H1 (cell line): ENCODE measurements around the gene NAMPT. TPM values are rescaled to one million over a fixed set of nuclear protein-coding genes. Genes with fewer than 3 reads are reported as not detected.

Experiments
- CTCF ChIA-PET: fragments of 300-600 bp; sonication (Branson Sonifier 250); formaldehyde crosslinking; loops from one replicate; lab custom pipeline; 2021; ENCODE audit not compliant: partially characterized antibody; lab: Charles Lee
- POLR2A ChIA-PET: fragments of 300-600 bp; sonication (Branson Sonifier 250); formaldehyde crosslinking; loops from one replicate; lab custom pipeline; 2021; ENCODE audit warnings: inconsistent platforms; ENCODE audit not compliant: partially characterized antibody; lab: Charles Lee
- DNase-seq, 2 experiments: peaks; one replicate each; pipeline versions ENCODE4 v3.0.0 to v3.0.0-alpha.2; 2010 to 2022; ENCODE audit warnings: low spot score in 2 of 2, low read depth in 1 of 2, mixed read lengths in 1 of 2
- FAIRE-seq: peaks from 2 replicates; lab custom pipeline; 2011; peaks lifted over from hg19 to GRCh38; lab: Jason Lieb, UNC
- H2AFZ ChIP-seq: 2 replicates; pipeline ENCODE4 v1.8.1; 2012; ENCODE audit warnings: low read length, inconsistent platforms
- H2AK5ac ChIP-seq: 2 replicates; pipeline ENCODE4 v1.6.1; 2013; ENCODE audit warnings: low read depth, low read length
- H2BK120ac ChIP-seq: replicated peaks from 2 replicates; pipeline ENCODE3; 2013; ENCODE audit warnings: low read depth, low read length, inconsistent platforms
- H2BK12ac ChIP-seq: 2 replicates; pipeline ENCODE4 v1.6.1; 2013; ENCODE audit warnings: low read depth, low read length
- H2BK15ac ChIP-seq: 2 replicates; pipeline ENCODE4 v1.6.1; 2013; ENCODE audit warnings: low read length
- H2BK20ac ChIP-seq: 2 replicates; pipeline ENCODE4 v1.6.1; 2013; ENCODE audit warnings: low read length
- H2BK5ac ChIP-seq: 2 replicates; pipeline ENCODE4 v1.6.1; 2013; ENCODE audit warnings: low read depth, low read length
- H3K14ac ChIP-seq: 2 replicates; pipeline ENCODE4 v1.6.1; 2013; ENCODE audit warnings: inconsistent platforms; ENCODE audit not compliant: insufficient read length
- H3K18ac ChIP-seq: 2 replicates; pipeline ENCODE4 v1.6.1; 2013; ENCODE audit warnings: low read length; ENCODE audit errors: extremely low read depth
- H3K23ac ChIP-seq: 2 replicates; pipeline ENCODE4 v1.6.1; 2013; ENCODE audit warnings: inconsistent platforms; ENCODE audit not compliant: insufficient read length
- H3K23me2 ChIP-seq: 2 replicates; pipeline ENCODE4 v1.6.1; 2013; ENCODE audit warnings: low read depth, low read length
- H3K27ac ChIP-seq: 2 replicates; pipeline ENCODE4 v1.6.1; 2011; ENCODE audit warnings: low read depth, low read length, inconsistent platforms
- H3K27me3 ChIP-seq, 4 experiments: replicated peaks in 1 of 4; 1 replicate in 1 of 4; 2 replicates in 3 of 4; pipeline versions ENCODE4 v1.6.1 to v1.8.1; 2011 to 2013; ENCODE audit warnings: low read length in 3 of 4, mild to moderate bottlenecking in 3 of 4, inconsistent platforms in 2 of 4, mixed read lengths in 2 of 4, moderate library complexity in 1 of 4; ENCODE audit not compliant: control insufficient read depth in 3 of 4, insufficient read depth in 3 of 4; ENCODE audit errors: extremely low read depth in 1 of 4
- H3K36me3 ChIP-seq, 4 experiments: 2 replicates each; pipeline versions ENCODE4 v1.6.1 to v1.8.1; 2011 to 2013; ENCODE audit warnings: mild to moderate bottlenecking in 4 of 4, low read length in 3 of 4, moderate library complexity in 2 of 4, control low read depth in 1 of 4, inconsistent platforms in 1 of 4; ENCODE audit not compliant: insufficient read depth in 4 of 4, control insufficient read depth in 2 of 4
- H3K4ac ChIP-seq: replicated peaks from 2 replicates; pipeline ENCODE3; 2013; ENCODE audit warnings: low read length, low read depth, mixed read lengths, inconsistent platforms; ENCODE audit not compliant: insufficient read length
- H3K4me1 ChIP-seq, 4 experiments: replicated peaks in 1 of 4; 1 replicate in 1 of 4; 2 replicates in 3 of 4; pipeline versions ENCODE4 v1.6.1 to v1.8.1; 2011 to 2013; ENCODE audit warnings: low read length in 3 of 4, inconsistent platforms in 2 of 4, mixed read lengths in 1 of 4; ENCODE audit not compliant: insufficient read depth in 4 of 4, control insufficient read depth in 3 of 4
- H3K4me2 ChIP-seq, 2 experiments: 2 replicates each; pipeline versions ENCODE4 v1.6.1 to v1.8.1; 2011 to 2013; ENCODE audit warnings: low read depth in 2 of 2, low read length in 2 of 2, control low read depth in 1 of 2, inconsistent platforms in 1 of 2, mild to moderate bottlenecking in 1 of 2; ENCODE audit not compliant: insufficient read depth in 1 of 2
- H3K4me3 ChIP-seq, 4 experiments: fragments of 200-600, 300-600 bp in 1 of 4; sonication (generic), shearing (Covaris generic), sonication (Bioruptor Twin) in 1 of 4; 2 replicates each; pipeline versions ENCODE4 v1.5.1 to v1.8.1; 2011 to 2016; ENCODE audit warnings: low read length in 4 of 4, low read depth in 3 of 4, control low read depth in 2 of 4, inconsistent platforms in 2 of 4, mild to moderate bottlenecking in 2 of 4, mixed read lengths in 1 of 4, moderate library complexity in 1 of 4; ENCODE audit not compliant: insufficient read depth in 2 of 4; ENCODE audit errors: extremely low read depth in 1 of 4
- H3K56ac ChIP-seq: replicated peaks from 2 replicates; pipeline ENCODE3; 2013; ENCODE audit warnings: low read depth, mild to moderate bottlenecking, mixed read lengths, low read length, inconsistent platforms; ENCODE audit not compliant: insufficient read length
- H3K79me1 ChIP-seq: 2 replicates; pipeline ENCODE4 v1.6.1; 2013; ENCODE audit warnings: low read depth, low read length, control low read depth
- H3K79me2 ChIP-seq, 2 experiments: 2 replicates each; pipeline versions ENCODE4 v1.6.1 to v1.8.1; 2012 to 2013; ENCODE audit warnings: low read length in 2 of 2, mild to moderate bottlenecking in 2 of 2, inconsistent platforms in 1 of 2; ENCODE audit not compliant: insufficient read depth in 2 of 2, control insufficient read depth in 1 of 2
- H3K9ac ChIP-seq, 4 experiments: replicated peaks in 1 of 4; 1 replicate in 1 of 4; 2 replicates in 3 of 4; pipeline versions ENCODE4 v1.6.1 to v1.8.1; 2011 to 2013; ENCODE audit warnings: low read depth in 3 of 4, low read length in 3 of 4, control low read depth in 2 of 4, mild to moderate bottlenecking in 2 of 4, moderate library complexity in 2 of 4, inconsistent platforms in 1 of 4; ENCODE audit errors: extremely low read depth in 1 of 4
- H3K9me3 ChIP-seq, 2 experiments: 2 replicates each; pipeline versions ENCODE4 v1.6.1 to v1.8.1; 2012 to 2013; ENCODE audit warnings: mild to moderate bottlenecking in 2 of 2, moderate library complexity in 2 of 2, control low read depth in 1 of 2, inconsistent platforms in 1 of 2, low read depth in 1 of 2, low read length in 1 of 2, mixed read lengths in 1 of 2; ENCODE audit not compliant: insufficient read depth in 2 of 2
- H4K20me1 ChIP-seq, 2 experiments: replicated peaks in 1 of 2; 2 replicates each; pipeline versions ENCODE3 to v1.8.1; 2011 to 2013; ENCODE audit warnings: inconsistent platforms in 2 of 2, low read length in 2 of 2, mild to moderate bottlenecking in 1 of 2; ENCODE audit not compliant: insufficient read depth in 2 of 2, control insufficient read depth in 1 of 2
- H4K5ac ChIP-seq: 2 replicates; pipeline ENCODE4 v1.6.1; 2013; ENCODE audit warnings: low read length, low read depth, mixed read lengths, inconsistent platforms; ENCODE audit not compliant: insufficient read length
- H4K8ac ChIP-seq: 2 replicates; pipeline ENCODE4 v1.8.0; 2013; ENCODE audit warnings: mild to moderate bottlenecking, moderate library complexity, low read length, inconsistent platforms; ENCODE audit not compliant: insufficient read depth; ENCODE audit errors: extremely low read depth
- H4K91ac ChIP-seq: replicated peaks from 2 replicates; pipeline ENCODE3; 2013; ENCODE audit warnings: low read length, mixed read lengths, inconsistent platforms; ENCODE audit not compliant: insufficient read length
- JUND ChIP-seq: IDR thresholded peaks from 2 replicates; pipeline ENCODE4 v1.6.1; 2011; ENCODE audit warnings: mild to moderate bottlenecking, improper control_type of control experiment, low read length
- NRF1 ChIP-seq: IDR thresholded peaks from 2 replicates; pipeline ENCODE4 v1.6.1; 2011; ENCODE audit warnings: mild to moderate bottlenecking, low read depth, low read length, improper control_type of control experiment
- PHF8 ChIP-seq: fragments of 200-600 bp; sonication (generic); conservative IDR thresholded peaks from 2 replicates; pipeline ENCODE4 v1.7.1; 2012; ENCODE audit warnings: low read depth, mild to moderate bottlenecking, inconsistent platforms, low read length, moderate library complexity
- POLR2A ChIP-seq, 2 experiments: IDR thresholded peaks; 1 replicate in 1 of 2; 2 replicates in 1 of 2; pipeline ENCODE4 v1.6.1; 2011; ENCODE audit warnings: low read depth in 2 of 2, low read length in 2 of 2, mild to moderate bottlenecking in 2 of 2; ENCODE audit errors: control extremely low read depth in 1 of 2
- POU5F1 ChIP-seq: IDR thresholded peaks from 2 replicates; pipeline ENCODE4 v1.6.1; 2011; ENCODE audit warnings: low read depth, mild to moderate bottlenecking, low read length, moderate library complexity
- WGBS, 2 experiments: shearing (Covaris generic) in 1 of 2; methylation state at CpG; one replicate each; pipeline versions ENCODE4 v1.1.6 to v1.1.7; 2013 to 2015; ENCODE audit warnings: low lambda C conversion rate in 2 of 2, mixed read lengths in 2 of 2, inconsistent platforms in 1 of 2, low coverage in 1 of 2, missing lambda C conversion rate in 1 of 2; ENCODE audit not compliant: insufficient replicate concordance in 2 of 2, insufficient coverage in 1 of 2, insufficient read length in 1 of 2; ENCODE audit errors: extremely low coverage in 1 of 2, missing lambda C conversion rate in 1 of 2; 5-methylcytosine and 5-hydroxymethylcytosine counted together
- polyA plus RNA-seq, 7 experiments: library from polyadenylated mRNA; depleted of rRNA in 3 of 7; stranded (reverse) in 5 of 7; unstranded in 2 of 7; fragments of >200 nt in 5 of 7; fragments of 200-250 nt in 2 of 7; gene quantifications; 1 replicate in 5 of 7; 2 replicates in 1 of 7; 4 replicates in 1 of 7; pipeline versions ENCODE4 v1.2.1 to v1.2.3, GENCODE V29; 2011 to 2013; ENCODE audit warnings: missing spikeins in 2 of 7, mixed read lengths in 2 of 7
- total RNA-seq: library from RNA; stranded (reverse); fragmentation: NEBNext Ultra II Directional; extraction: Animal tissue kit (Norgen Biotek cat#: 25700); gene quantifications from 2 replicates; pipeline ENCODE4 v1.2.1, GENCODE V29; 2021

NAMPT gene
- total and polyA plus RNA-seq, 2 of the 8 experiments (the other 6 are each of a cell fraction or from before 2014, with no cell fraction given): 15.4 to 95.9 TPM

DNA sequence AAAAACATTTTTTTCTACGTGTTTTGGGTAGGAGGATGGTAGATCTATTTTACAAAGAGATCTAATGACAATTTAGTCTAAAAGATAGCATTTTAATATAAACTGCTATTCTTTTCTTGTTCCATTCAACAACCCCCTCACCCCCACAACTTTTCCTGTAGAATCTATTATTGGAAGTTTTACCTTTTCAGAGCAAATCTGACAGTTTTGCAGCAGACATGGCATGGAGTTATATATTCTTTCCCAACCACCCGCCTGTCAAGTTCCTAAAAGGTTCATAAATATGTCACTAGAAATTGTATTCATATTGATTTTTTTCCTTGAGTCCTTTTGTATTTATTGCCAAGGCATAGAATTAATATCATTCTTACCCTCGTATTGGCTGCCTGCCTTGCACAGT is 21.5 kb upstream of the NAMPT start:
- H4K20me1 ChIP-seq: no peaks in the 10 kb centered on the region
- ChIA-PET POLR2A (no interaction called here), CTCF (no interaction called here)
- H2BK5ac ChIP-seq: no peak overlapping the region
- no peak for FAIRE-seq
- H3K23ac ChIP-seq: no peak overlapping the region
- H2BK20ac ChIP-seq: no peak overlapping the region
- 0 out of 7 replicates have a peak, but pooled peaks cover 0 to 4% (median 0%) of the 10 kb centered on the region in 4 experiments for H3K4me1 ChIP-seq
- H3K18ac ChIP-seq: no peak overlapping the region
- no peak overlapping the region for H4K8ac ChIP-seq
- H3K23me2 ChIP-seq: no peaks in the 10 kb centered on the region
- H2BK120ac ChIP-seq: no peak overlapping the region
- H3K4ac ChIP-seq: no peak overlapping the region
- no peak for DNase-seq
- H3K27me3 ChIP-seq: no peaks in the 10 kb centered on the region
- no peaks in the 10 kb centered on the region for H3K79me2 ChIP-seq
- 90% methylated on average over 3 of the region's 3 CpGs; no CpG with 5 or more reads in 1 of the 2 experiments for WGBS, 2 experiments
- H4K5ac ChIP-seq: no peak overlapping the region
- H3K79me1 ChIP-seq: no peaks in the 10 kb centered on the region
- H2BK12ac ChIP-seq: no peak overlapping the region
- H2AFZ ChIP-seq: no peak overlapping the region
- no peaks in the 10 kb centered on the region for H3K36me3 ChIP-seq
- H4K91ac ChIP-seq: no peak overlapping the region
- no peak overlapping the region for H3K14ac ChIP-seq
- no peak overlapping the region for H3K4me2 ChIP-seq
- H3K9ac ChIP-seq: no peak overlapping the region
- no peak overlapping the region for H2AK5ac ChIP-seq
- no peak overlapping the region for H3K56ac ChIP-seq
- no peak overlapping the region for H2BK15ac ChIP-seq
- no peaks in the 10 kb centered on the region for H3K9me3 ChIP-seq
- no peak overlapping the region for H3K27ac ChIP-seq
- no peak overlapping the region for H3K4me3 ChIP-seq
- TF ChIP-seq JUND: no peak
- no peak for TF ChIP-seq POLR2A (IDR thresholded peaks at IDR 0.05; ENCODE audit: control extremely low read depth in 1 of 2, low read depth in 2 of 2, low read length in 2 of 2)
- TF ChIP-seq NRF1: no peak
- no peak for TF ChIP-seq POU5F1
- TF ChIP-seq PHF8: no peak
